WERI-Rb-1 (cell line): ENCODE results near the gene SUGP2.

Experiments used
- DNase-seq: peaks from one replicate; pipeline ENCODE4 v3.0.0-alpha.2; 2020
- H3K27ac ChIP-seq: fragments of 250-450 bp; sonication (Bioruptor Pico); 2 replicates; pipeline ENCODE4 v1.5.1; 2020; ENCODE audit warnings: mild to moderate bottlenecking, moderate library complexity
- H3K27me3 ChIP-seq: fragments of 250-450 bp; sonication (Bioruptor Pico); 2 replicates; pipeline ENCODE4 v1.5.1; 2021; ENCODE audit warnings: mild to moderate bottlenecking, low read depth, moderate library complexity; ENCODE audit not compliant: insufficient read depth, severe bottlenecking
- H3K36me3 ChIP-seq: fragments of 250-450 bp; sonication (Bioruptor Pico); 2 replicates; pipeline ENCODE4 v1.5.1; 2020; ENCODE audit warnings: mild to moderate bottlenecking, moderate library complexity
- H3K4me3 ChIP-seq: 2 replicates; pipeline ENCODE4 v1.5.1; 2011; ENCODE audit warnings: low read depth, mild to moderate bottlenecking, control low read depth, low read length
- H3K9me3 ChIP-seq: fragments of 250-450 bp; sonication (Bioruptor Pico); 2 replicates; pipeline ENCODE4 v1.5.1; 2021; ENCODE audit warnings: mild to moderate bottlenecking, moderate library complexity; ENCODE audit not compliant: severe bottlenecking
- TF ChIP-seq, protein P1 (sequence below): IDR thresholded peaks from 2 replicates; pipeline ENCODE4 v1.5.1; 2011; ENCODE audit warnings: low read depth, mild to moderate bottlenecking, control low read depth, inconsistent platforms, low read length

The SUGP2 gene

DNA sequence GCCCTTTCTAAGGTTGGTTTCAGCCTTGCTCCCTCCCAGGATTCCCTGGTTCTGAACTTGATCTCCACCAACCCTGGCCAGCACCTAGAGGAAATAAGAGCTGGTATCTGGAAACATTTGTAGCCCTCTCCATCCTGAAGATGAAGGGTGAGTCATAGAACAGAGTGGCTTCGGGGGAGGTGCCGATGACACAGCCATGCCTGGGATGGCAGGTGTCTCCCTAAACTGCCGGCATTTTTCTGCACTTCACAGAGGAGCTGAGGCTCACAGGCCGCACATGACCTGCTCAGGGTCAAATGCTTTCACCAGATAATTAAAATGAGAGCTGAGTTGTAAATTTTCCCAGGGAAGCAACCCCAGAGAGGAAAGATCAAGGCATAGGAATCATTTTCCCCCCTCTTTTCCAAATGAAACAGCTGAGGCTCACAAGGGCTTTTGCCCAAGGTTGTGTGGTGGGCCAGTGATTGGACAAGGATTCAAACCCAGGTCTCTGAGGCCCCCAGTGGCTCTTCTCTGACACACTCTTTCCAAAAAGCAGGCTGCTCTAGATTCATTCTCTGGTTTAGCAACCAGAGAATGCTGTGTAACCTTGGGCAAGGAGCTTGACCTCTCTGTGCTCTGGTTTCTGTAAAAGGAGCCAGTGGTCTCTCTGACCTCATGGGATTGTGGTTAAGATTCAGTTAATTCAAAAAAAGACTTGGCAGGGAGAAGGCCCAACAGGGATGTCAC lies 29.3 kb upstream of the SUGP2 start:
- Histone ChIP-seq H3K9me3 (no peaks in the 10 kb centered on the region), H3K27me3 (no peaks in the 10 kb centered on the region), H3K27ac (peak overlapping the region; percentile 61), H3K36me3 (peaks cover 20% of the 10 kb centered on the region), H3K4me3 (peak overlapping the region; percentile 35)
- TF ChIP-seq, protein P1, sequence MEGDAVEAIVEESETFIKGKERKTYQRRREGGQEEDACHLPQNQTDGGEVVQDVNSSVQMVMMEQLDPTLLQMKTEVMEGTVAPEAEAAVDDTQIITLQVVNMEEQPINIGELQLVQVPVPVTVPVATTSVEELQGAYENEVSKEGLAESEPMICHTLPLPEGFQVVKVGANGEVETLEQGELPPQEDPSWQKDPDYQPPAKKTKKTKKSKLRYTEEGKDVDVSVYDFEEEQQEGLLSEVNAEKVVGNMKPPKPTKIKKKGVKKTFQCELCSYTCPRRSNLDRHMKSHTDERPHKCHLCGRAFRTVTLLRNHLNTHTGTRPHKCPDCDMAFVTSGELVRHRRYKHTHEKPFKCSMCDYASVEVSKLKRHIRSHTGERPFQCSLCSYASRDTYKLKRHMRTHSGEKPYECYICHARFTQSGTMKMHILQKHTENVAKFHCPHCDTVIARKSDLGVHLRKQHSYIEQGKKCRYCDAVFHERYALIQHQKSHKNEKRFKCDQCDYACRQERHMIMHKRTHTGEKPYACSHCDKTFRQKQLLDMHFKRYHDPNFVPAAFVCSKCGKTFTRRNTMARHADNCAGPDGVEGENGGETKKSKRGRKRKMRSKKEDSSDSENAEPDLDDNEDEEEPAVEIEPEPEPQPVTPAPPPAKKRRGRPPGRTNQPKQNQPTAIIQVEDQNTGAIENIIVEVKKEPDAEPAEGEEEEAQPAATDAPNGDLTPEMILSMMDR, result no peak
- no peak for DNase-seq

GRCh38 chr19:19061506-19061905 lies 28.2 kb upstream of the SUGP2 start:
- Histone ChIP-seq H3K36me3 (peaks cover 30% of the 10 kb centered on the region), H3K9me3 (no peaks in the 10 kb centered on the region), H3K4me3 (no peak overlapping the region), H3K27me3 (no peaks in the 10 kb centered on the region), H3K27ac (no peak overlapping the region)
- TF ChIP-seq, protein P1, result no peak
- no peak for DNase-seq

GRCh38 chr19:19059837-19060611 lies 26.7 kb upstream of the SUGP2 start:
- Histone ChIP-seq H3K27ac (no peak overlapping the region), H3K27me3 (no peaks in the 10 kb centered on the region), H3K4me3 (no peak overlapping the region), H3K36me3 (peaks cover 40% of the 10 kb centered on the region), H3K9me3 (no peaks in the 10 kb centered on the region)
- TF ChIP-seq, protein P1, result no peak
- DNase-seq, result no peak

DNA sequence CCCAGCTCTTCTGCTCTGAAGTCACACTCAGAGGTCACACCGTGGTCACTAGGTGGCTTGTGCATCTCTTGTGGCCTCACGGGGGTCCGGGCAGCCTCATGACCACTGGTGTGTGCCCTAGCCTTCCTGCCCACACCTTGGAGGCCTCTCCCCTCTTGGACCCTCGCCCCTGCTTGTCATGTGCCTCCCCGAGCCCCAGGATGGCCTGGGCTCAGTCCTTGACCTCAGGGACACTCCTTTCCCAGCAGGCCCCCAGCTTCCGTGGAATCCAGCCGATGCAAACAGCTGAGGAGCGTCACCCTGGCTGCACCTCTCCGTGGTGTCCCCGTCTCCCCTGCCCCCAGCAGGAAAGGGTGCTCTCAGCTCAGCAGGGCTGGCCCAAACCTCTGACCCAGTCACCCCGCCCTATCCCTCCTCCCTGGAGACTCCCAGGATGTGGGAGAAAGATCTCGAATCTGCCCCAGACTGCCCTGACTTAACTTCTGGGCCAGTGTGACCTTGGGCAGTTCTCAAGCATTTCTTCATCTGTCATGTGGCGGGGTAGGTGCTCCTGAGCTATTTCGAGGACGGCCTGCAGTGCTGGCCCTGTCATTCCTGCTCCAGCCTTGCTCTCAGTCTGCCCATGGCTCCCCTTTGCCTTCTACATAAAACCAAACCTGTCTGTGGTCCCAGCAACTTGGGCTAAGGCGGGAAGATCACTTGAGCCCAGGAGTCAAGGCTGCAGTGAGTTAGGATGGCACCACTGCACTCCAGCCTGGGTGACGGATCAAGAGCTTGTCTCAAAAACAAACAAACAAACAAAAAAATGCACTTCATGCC lies 25.9 kb upstream of the SUGP2 start:
- peaks cover 48% of the 10 kb centered on the region for H3K36me3 ChIP-seq
- TF ChIP-seq, protein P1, result no peak
- no peaks in the 10 kb centered on the region for H3K9me3 ChIP-seq
- H3K27me3 ChIP-seq, result no peaks in the 10 kb centered on the region
- no peak overlapping the region for H3K27ac ChIP-seq
- no peak overlapping the region for H3K4me3 ChIP-seq
- DNase-seq, result no peak

DNA sequence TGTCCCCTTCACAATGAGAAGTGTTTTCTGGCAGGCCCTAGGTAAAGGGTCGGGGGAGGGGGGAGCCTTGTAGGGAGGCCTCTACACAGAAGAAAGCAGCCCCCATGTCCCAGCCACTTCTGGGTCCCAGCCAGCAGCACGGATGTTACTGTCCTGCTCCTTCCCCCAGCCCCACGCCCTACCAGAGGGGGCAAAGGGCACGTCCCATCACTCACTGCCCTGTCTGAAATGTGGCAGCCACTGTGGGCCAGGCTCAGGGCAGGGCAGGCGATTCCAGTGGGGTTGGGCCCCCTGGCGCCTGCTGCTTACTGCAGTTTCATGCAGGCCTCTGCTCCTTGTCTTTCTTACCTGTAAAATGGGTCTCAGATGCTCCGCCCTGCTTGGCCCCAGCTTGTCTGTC lies 24.4 kb upstream of the SUGP2 start:
- Histone ChIP-seq H3K27ac (no peak overlapping the region), H3K27me3 (no peaks in the 10 kb centered on the region), H3K36me3 (peaks cover 62% of the 10 kb centered on the region), H3K4me3 (no peak overlapping the region), H3K9me3 (no peaks in the 10 kb centered on the region)
- TF ChIP-seq, protein P1, result no peak
- no peak for DNase-seq
